ENCODE measurements around the gene TTLL5. TPM values are rescaled to one million over a fixed set of nuclear protein-coding genes. Genes with fewer than 3 reads are reported as not detected.

TTLL5 gene
- total RNA-seq, 1 experiment from 2014 or later = 35.7 TPM

DNA sequence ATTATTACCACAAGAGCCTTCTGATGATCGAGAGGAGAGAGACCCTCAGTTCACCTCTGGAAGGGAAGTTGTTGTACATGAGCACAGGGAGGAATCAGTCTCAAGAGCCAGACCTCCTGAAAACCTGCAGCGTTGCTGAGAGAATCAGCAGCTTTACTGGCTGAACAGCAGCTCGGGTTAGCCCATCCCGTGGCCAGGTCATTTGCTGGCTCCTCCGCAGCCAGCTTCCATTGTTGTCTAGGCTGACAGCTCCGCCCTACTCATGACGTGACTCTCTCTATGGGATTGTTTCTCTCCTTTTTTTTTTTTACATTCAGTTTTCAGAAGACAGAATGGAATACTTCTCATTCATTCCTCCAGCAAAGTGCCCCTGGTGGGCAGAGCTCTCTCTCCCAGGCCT is 250.8 kb downstream of the TTLL5 start:
- H3K4me2 ChIP-seq (ENCODE audit: insufficient read depth, insufficient read length, low read length) = no peak overlapping the region
- Mint-ChIP-seq H3K27ac (peak overlapping the region in 1 of 3 experiments; percentile 74; a peak in 1 of 7 replicates), H3K36me3 (ENCODE audit: insufficient read depth in 1 of 3, low read depth in 3 of 3) (no peaks in the 10 kb centered on the region; a peak in 1 of 7 replicates), H3K4me1 (peaks cover 19 to 23% of the 10 kb centered on the region in 2 experiments), H3K27me3 (ENCODE audit: low read depth) (no peaks in the 10 kb centered on the region), H3K4me3 (no peak overlapping the region), H3K9me3 (no peaks in the 10 kb centered on the region)
- no peak overlapping the region for H4K8ac ChIP-seq (replicated peaks; ENCODE audit: insufficient read length, low read depth, low read length)
- no peak overlapping the region for H4K91ac ChIP-seq (ENCODE audit: insufficient read length, low read depth, low read length)
- no peak overlapping the region for H3K56ac ChIP-seq (ENCODE audit: insufficient read length, low read depth, low read length)
- H2AK5ac ChIP-seq (ENCODE audit: insufficient read length, low read length) = no peak overlapping the region
- H3K27me3 ChIP-seq (ENCODE audit: insufficient read depth, low read length) = no peaks in the 10 kb centered on the region
- H4K5ac ChIP-seq (ENCODE audit: insufficient read length, low read depth, low read length) = no peak overlapping the region
- H3K9me3 ChIP-seq (ENCODE audit: control insufficient read depth, low read depth, low read length) = no peaks in the 10 kb centered on the region
- no peaks in the 10 kb centered on the region for H3K4me1 ChIP-seq (ENCODE audit: insufficient read depth, low read length)
- H2BK20ac ChIP-seq (ENCODE audit: low read depth, low read length, poor library complexity, severe bottlenecking) = no peak overlapping the region
- no peak overlapping the region for H2BK15ac ChIP-seq (ENCODE audit: low read depth, low read length)
- no peak overlapping the region for H3K23ac ChIP-seq (ENCODE audit: insufficient read length, low read depth, low read length)
- no peaks in the 10 kb centered on the region for H3K23me2 ChIP-seq (ENCODE audit: insufficient read length, low read depth, low read length, poor library complexity, severe bottlenecking)
- TF ChIP-seq CTCF (conservative IDR thresholded peaks at IDR 0.05) = no peak
- H3K4ac ChIP-seq (ENCODE audit: low read depth, low read length) = no peak overlapping the region
- H2BK12ac ChIP-seq (ENCODE audit: insufficient read length, low read depth, low read length) = no peak overlapping the region
- H2BK120ac ChIP-seq (ENCODE audit: low read depth, low read length, poor library complexity, severe bottlenecking) = no peak overlapping the region
- no peak overlapping the region for H3K14ac ChIP-seq (ENCODE audit: insufficient read depth, low read length)
- H3T11ph ChIP-seq (ENCODE audit: low read length) = no peak overlapping the region
- H3K79me1 ChIP-seq (ENCODE audit: insufficient read depth, low read depth, low read length, poor library complexity, severe bottlenecking) = no peaks in the 10 kb centered on the region
- no CpG with 5 or more reads among the region's 7 CpGs for WGBS (ENCODE audit: extremely low coverage, insufficient read length, low lambda C conversion rate)
- DNase-seq = peak; percentile 81
- H3K9ac ChIP-seq (ENCODE audit: extremely low read depth, insufficient read length, low read length) = no peak overlapping the region
- H2BK5ac ChIP-seq (ENCODE audit: insufficient read length, low read length) = no peak overlapping the region
- no peak overlapping the region for H2AFZ ChIP-seq (ENCODE audit: low read length)
- no peaks in the 10 kb centered on the region for H3K79me2 ChIP-seq (ENCODE audit: insufficient read depth, low read length)
- no peak overlapping the region for H3K27ac ChIP-seq (ENCODE audit: insufficient read length, low read depth, low read length)
- H3K18ac ChIP-seq (ENCODE audit: insufficient read length, low read depth, low read length) = no peak overlapping the region
- no peaks in the 10 kb centered on the region for H4K20me1 ChIP-seq (ENCODE audit: control insufficient read depth, insufficient read depth, insufficient read length)
